GOT3 (cell line): ENCODE measurements around the gene DRAM1.
"Not testable (repeated sequence)": the region's sequence is repeated elsewhere in the genome, so short reads cannot be mapped to it uniquely, and the experiment has no call there.

Source experiments
- DNase-seq: peaks from one replicate; lab custom pipeline; 2025; ENCODE audit warnings: mixed read lengths; lab: John Stamatoyannopoulos, UW

Gene DRAM1

DNA sequence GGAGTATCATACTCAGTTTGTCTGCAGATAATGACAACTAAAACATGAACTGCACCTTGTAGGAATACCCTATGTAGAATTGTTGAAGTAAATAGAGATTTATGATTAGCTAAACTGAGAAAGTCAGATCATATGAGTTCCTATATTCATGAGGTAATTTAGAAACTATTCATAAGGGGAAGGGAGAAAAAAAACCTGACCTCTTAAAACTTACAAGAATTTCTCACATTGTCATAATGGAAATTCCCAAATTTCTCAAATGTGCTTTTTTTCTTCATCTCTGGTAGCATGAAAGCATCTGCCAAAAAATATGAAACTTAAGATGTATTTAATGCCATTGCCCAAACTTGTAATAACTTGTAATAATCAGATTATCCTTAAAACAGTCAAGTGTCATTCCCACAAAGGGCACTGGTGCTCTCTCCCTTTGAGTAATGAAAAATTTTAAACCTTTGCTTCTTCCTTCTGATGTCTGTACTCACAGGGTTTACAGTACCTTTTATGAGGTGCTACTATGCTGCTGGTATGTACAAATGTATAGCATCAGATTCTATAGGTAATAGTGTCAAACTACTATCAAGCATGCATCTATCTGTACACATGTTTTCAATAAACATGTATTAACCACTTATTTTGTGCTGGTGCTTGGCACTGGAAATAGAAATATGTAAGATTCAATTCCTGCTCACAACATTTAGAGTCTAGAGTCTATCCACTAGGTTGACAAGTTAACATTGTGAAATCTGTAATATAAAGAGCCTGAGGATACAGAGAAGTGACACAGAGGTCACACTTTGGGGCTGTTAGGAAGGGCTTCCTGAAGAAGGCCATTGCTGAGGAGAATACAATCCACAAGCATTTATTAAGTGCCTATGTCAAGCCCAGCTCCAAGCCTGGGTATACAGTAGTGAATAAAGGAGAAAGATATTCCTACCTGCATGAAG lies 17.4 kb upstream of the DRAM1 start:
- no peak for DNase-seq

DNA sequence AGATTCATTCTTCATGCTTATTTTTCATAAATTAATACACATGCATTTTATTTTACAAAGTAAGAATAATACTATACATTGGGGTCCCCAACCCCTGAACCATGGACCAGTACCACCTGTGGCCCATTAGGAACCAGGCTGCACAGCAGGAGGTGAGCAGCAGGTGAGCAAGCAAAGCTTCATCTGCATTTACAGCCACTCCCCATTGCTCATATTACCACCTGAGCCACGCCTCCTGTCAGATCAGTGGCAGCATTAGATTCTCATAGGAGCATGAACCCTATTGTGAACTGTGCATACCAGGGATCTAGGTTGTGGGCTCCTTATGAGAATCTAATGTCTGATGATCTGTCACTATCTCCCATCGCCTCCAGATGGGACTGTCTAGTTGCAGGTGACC lies 15.7 kb upstream of the DRAM1 start:
- DNase-seq, result not testable (repeated sequence)

DNA sequence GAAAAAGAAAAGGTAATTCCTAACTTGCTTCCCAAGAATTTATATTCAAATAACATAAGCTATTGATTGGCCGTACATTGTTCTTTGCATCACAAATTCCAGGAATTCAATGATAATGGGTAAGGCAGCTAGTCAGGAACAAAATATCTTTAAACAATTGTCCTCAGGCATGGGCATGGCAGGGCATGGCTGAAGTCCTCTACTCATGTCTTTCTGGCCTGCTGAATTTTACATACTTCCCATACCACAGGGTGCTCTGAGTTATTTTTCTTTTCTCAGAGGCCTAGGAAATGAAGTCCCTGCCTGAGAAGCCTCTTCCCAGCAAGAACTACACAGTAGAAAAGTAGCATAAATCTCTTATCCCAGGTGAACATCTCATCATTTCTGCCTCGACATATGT lies 15.1 kb upstream of the DRAM1 start:
- no peak for DNase-seq

DNA sequence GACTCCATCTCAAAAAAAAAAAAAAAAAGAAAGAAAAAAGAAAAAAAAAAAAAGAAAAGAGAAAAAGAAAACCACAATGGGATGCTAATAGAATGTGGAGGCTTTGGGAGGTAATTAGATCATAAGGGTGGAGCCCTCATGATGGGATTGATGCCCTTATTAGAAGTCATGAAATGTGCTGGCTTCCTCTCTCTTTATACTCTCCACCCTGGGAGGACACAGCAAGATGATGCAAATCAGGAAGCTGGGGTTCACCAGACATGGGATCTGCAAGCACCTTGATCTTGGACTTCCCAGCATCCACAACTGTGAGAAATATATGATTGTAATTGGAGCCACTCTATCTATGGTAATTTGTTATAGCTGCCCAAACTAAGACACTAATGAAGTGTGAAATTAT lies 13.4 kb upstream of the DRAM1 start:
- DNase-seq, result no peak

DNA sequence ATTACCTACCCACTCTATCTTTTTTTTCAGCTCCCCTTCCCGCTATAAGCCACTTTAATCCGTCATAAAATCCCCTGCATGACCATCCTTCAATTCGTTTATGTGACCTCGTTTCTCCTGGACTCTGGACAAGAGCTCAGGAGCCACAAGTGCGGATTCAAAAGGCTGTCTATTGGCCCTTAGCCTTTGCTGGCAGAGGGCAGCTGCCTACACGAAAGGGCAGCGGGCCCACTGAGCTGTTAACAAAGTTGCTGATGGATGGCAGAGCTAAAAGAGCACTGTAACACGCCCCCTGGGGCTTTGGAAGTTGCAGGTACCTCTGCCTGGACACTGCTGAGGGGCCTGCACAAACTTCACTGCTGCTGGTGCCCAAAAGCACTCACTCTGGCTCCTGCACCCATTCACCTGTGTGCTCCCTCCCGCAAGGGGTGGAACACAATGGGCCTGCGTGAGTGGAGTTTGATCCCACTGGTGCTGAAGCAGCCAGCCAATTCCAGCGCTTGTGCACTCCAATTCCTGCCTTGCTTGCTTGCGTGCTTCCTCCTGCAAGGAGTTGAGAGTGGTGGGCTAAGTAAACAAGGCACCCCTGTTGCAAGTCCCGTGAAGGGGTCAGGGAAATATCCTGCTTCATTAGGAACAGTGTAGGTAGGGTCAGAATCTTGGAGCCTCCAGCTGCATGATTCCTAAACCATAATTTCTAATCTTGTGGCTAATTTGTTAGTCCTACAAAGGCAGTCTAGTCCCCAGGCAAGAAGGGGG lies 10.6 kb upstream of the DRAM1 start:
- no peak for DNase-seq

DNA sequence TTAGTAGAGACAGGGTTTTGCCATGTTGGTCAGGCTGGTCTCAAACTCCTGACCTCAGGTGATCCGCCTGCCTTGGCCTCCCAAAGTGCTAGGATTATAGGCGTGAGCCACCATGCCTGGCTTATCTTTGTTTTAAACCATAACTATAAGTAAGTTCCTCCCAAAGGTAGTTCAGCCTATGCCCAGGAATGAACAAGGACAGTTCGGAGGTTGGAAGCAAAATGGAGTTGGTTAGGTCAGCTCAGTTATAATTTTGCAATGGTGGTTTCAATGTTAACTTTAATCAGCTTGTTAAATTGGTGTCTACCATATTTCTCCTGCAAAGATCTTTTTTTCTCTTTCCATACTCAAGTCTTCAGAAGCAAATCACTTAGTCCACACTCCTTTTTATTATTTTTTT lies 9.8 kb upstream of the DRAM1 start:
- DNase-seq, result not testable (repeated sequence)

DNA sequence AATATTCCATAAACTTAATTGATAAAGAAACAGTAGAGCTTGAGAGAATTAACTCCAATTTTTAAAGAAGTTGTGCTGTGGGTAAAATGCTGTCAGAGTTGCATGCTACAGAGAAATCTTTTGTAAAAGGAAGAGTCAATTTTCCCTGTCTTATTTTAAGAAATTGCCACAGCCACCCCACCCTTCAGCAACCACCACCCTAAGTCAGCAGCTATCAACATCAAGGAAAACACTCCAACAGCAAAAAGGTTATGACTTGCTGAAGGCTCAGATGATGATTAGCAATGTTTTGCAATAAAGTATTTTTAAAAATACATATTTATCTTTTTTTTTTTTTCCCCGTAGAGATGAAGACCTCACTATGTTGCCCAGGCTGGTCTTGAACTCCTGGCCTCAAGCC lies 6.5 kb upstream of the DRAM1 start:
- no peak for DNase-seq

DNA sequence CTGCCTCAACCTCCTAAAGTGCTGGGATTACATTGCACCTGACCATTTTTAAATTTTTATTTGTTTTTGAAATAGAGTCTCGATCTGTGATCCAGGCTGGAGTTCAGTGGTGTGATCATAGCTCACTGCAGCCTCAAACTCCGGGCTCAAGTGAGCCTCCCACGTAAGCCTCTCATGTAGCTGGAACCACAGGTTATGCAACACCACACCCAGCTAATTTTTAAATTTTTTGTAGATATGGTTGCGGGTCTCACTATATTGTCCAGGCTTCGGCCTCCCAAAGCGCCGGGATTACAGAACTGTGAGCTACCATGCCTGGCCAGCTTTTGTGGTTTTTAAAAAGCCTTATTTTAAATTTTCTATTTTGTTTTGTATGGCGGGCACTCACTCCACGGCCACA lies 2.2 kb upstream of the DRAM1 start:
- no peak for DNase-seq

DNA sequence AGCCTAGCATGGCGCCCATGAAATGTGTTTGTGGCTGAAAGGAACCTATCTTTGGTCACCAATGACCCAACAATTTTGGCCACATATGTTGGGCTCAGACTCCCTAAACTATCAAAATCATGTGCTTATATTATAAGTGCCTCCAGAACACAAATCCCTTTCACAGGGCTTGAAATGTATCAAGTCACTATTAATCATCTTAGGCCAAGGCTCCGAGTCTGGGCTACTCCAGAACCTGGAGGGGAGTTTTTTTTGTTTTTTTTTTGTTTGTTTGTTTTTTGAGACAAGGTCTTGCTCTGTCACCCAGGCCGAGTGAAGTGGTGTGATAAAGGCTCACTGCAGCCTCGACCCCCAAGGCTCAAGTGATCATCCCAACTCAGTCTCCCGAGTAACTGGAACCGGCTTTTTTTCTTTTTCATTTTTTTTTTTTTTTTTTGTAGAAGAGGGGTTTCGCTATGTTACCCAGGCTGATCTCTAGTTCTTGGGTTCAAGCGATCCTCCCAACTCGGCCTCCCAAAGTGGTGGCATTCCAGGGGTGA lies 989 bp upstream of the DRAM1 start:
- DNase-seq, result no peak

DNA sequence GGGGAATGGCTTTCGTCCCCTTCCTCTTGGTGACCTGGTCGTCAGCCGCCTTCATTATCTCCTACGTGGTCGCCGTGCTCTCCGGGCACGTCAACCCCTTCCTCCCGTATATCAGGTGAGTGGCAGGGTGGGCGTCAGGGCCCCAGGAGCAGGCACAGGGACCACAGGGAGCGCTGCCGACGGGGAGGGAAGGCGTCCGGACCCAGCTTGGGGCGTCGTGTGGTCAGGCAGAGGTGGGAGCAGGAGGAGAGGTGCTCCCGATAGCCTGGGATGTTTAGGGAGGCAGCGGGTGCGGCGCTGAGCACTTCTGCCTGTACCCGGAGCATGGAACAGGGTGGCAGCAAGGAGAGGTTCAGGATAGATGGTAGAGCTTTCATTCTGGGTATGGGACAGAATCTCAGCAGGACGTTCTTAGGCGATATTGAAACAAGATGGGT lies 444 bp downstream of the DRAM1 start:
- DNase-seq, result no peak

DNA sequence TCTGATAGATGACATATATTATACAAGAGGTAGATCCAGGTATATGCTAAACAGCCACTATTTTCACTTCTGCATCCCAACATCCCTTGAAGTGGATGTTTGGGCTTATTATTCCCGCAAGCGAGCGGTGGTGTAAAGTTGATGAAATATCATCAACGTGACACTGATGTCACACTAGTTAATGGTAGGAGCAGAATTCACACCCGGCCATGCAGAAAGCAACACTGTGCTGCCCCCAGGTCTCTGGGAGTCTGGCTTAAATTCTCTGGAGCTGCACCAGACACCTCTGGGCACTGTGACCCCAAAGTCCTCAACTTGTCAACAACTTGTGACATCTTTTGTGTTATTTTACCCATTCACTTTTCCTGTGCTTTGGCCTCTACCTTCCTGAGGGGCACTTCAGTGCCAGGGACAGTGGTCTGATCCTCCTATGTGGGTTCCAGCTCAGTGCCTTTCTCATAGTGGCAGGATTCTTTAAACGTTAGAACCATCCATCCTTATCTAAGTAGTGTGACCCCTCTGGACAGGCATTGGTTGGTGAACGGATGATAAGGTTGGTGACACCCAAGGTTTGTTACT lies 952 bp downstream of the DRAM1 start:
- no peak for DNase-seq

DNA sequence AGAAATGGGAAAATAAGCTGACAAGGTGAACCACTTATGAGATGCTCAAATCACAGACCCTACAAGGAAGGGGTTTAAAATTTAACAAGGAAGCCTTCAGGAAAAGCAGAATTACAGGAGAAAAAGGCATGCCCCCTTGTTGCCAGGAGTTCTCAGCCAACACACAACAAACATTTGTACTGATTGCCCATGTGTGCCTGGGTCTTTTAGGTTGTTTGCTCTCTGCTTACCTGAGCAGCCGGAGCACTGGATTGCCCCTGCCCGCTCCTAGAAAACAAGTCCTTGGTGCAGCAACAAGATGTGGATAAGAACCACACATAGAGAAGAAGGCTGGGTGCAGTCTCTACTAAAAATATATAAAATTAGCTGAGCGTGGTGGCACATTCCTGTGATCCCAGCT lies 3.4 kb downstream of the DRAM1 start:
- no peak for DNase-seq

DNA sequence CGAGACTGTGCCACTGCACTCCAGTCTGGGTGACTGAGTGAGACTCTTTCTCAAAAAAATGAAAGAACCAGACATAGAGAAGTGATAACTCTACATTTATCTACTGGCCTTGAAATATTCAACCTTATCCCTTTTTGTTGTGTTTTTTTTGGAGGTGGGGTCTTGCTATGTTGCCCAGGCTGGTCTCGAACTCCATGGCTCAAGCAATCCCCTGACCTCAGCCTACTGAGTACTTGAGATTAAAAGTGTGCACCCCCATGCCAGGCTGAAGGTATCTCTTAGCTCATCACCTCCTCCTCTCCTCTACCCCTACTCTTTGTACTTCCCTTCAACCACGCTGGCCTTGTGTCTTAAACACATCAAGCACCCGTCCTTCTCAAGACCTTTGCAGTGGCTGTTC lies 3.8 kb downstream of the DRAM1 start:
- DNase-seq, result no peak

DNA sequence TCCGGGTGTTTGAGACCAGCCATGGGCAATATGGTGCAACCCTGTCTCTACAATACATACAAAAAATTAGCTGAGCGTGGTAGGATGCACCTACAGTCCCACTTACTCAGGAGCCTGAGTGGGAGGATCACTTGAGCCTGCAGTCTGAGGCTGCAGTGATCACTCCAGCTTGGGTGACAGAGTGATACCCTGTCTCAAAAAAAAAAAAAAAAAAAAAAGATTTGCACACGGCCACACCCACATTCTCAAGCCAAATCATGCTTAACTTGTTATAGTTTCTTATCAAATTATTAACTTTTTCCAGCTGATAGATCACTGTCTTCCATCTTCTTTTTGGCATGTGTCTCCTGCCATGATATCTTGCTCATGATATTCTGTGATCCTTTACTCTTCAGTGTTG lies 6.8 kb downstream of the DRAM1 start:
- no peak for DNase-seq

DNA sequence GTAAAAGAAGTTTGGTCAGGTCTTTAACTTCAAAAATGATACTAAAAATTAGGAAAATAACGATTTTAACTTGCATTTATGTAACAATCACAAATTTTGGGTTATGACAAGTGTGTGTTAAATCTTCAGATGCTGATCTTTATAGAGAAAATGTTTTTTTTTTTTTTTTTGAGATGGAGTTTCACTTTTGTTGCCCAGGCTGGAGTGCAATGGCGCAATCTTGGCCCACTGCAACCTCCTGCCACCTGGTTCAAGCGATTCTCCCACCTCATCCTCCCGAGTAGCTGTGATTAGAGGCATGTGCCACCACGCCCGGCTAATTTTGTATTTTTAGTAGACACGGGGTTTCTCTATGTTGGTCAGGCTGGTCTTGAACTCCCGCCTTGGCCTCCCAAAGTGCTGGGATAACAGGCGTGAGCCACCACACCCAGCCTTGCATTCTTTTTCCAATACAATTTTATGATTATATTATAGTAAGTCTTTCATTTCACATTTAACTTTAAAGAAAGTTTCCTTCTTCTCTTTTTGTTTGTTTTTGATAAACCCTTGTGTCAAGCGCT lies 7.5 kb downstream of the DRAM1 start:
- not testable (repeated sequence) for DNase-seq

DNA sequence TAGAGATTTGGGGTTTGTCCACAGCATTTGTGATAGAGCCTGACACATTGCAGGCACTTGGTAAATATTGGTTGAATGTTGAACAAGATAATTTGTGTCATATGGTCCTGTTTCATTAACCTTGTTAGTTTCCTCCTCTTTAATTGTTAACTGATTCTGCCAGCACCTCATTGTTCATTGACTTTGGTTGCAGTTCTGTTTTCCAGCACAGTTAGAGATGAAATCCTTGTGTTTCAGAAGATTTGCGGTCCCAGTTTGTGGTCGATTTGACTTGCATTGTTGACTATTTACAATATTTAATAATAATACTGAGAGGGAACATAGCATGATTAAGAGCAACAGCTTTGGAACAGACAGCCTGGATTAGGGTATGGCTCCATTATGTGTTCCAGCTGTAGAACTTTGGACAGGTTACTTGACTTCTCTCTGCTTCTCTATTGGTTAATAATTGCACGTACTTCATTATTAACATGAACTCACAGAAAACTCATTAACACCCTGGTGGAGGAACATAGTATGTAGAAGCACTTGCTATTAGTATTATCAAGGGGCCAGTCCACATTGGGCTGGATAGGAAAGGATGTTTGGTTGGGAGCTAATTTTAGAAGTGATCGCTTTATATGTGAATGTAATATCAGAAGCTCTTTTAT lies 8.7 kb downstream of the DRAM1 start:
- DNase-seq, result no peak

DNA sequence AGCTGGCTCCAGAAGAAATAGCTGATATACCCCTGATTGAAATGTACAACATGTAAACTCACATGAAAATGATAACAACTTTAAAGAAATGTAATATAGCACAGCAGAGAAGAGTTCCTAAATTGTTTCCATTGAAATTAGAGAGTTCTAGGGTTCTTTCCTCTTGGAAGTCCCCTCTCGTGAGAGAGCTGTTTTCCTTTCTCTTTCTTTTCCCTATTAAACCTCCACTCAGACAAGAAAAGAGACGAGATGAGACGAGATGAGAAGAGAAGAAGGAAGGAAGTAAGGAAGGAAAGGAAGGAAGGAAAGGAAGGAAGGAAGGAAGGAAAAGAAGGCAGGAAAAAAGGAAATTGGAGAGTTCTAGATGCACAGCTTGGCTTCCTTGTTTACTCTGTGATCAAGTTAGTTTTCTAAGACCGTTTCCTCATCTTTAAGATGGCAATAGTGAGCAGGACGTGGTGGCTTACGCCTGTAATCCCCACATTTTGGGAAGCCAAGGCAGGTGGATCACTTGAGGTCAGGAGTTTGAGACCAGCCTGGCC lies 11.9 kb downstream of the DRAM1 start:
- no peak for DNase-seq

DNA sequence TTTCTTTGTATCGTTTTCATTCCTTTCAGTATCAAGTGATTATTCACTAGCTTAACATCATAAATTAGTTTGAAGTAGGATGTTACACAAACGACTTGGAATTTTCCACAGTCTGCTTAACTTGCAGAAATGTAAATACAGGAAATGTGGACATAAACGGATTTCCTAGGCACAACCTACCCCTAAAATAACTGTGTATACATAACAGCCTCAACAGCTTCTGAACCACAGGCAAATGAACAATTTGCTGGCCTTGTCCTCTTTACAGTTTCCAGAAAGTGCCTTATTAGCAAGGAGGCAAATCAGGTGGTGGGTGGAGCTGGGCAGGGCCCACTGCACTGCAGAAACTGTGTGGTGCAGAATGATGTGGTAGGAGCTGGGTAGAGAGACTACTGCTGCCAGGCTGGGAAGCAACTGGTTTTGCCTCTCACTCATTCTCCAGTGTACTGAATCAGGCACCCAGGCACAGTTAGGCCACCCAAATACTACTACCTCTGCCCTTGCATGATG lies 14.1 kb downstream of the DRAM1 start:
- no peak for DNase-seq

DNA sequence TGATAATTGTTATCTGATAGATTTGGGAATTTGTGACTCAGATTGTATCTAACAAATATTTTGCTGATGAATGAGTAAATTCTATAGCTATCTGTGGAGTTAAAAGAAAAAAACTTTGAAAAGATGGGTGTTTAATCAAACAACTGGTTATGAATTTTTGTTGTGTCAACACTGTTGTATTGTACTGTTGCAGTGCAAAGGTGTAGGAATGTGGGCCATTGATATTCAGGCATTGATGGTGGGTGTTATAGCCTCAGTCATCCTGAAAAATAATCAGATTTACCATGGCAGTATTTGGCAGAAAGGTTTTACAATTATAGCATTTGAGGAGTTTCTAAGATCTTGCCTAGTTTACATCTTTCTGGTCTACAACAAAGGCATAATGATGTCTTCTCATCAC lies 15.4 kb downstream of the DRAM1 start:
- no peak for DNase-seq

DNA sequence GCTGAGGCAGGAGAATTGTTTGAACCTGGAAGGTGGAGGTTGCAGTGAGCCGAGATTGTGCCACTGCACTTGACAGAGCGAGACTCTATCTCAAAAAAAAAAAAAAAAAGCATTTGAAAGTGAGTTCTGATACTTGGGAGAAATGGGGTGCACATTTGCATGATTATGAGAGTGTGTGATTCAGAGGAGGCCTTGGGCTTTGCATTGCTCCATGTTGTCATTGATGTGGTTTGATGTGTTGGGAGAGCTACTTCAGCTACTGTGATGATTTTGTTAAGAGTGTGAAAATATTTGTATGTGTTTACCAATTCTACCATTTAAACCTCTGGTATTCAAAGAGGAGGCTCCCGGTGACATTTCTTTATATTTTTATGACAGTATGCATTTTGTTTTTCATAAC lies 24.4 kb downstream of the DRAM1 start:
- no peak for DNase-seq

DNA sequence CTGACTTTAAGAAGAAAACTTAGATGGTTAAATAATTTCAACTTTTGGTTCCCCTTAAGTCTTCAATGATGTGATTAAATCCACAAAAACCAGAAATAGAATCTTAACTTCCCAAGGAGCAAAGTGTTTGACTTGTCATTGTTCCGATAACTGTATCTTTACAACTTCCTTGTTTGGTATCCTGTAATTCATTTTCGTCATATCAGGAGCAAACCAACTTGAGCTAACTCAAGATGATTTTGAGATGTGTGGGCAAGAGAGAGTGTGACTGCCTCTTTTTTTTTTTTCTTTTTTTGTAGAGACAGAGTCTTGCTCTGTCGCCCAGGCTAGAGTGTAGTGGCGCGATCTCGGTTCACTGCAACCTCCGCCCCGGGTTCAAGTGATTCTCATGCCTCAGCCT lies 25.3 kb downstream of the DRAM1 start:
- no peak for DNase-seq
